Measurements from ENCODE around the gene RBMS3.

GRCh38 chr3:29317659-29318173, 36.8 kb downstream of the RBMS3 start:
- TF ChIP-seq, protein P1, sequence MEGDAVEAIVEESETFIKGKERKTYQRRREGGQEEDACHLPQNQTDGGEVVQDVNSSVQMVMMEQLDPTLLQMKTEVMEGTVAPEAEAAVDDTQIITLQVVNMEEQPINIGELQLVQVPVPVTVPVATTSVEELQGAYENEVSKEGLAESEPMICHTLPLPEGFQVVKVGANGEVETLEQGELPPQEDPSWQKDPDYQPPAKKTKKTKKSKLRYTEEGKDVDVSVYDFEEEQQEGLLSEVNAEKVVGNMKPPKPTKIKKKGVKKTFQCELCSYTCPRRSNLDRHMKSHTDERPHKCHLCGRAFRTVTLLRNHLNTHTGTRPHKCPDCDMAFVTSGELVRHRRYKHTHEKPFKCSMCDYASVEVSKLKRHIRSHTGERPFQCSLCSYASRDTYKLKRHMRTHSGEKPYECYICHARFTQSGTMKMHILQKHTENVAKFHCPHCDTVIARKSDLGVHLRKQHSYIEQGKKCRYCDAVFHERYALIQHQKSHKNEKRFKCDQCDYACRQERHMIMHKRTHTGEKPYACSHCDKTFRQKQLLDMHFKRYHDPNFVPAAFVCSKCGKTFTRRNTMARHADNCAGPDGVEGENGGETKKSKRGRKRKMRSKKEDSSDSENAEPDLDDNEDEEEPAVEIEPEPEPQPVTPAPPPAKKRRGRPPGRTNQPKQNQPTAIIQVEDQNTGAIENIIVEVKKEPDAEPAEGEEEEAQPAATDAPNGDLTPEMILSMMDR (IDR thresholded peaks at IDR 0.05) = no peak
- no peak for TF ChIP-seq EP300 (IDR thresholded peaks at IDR 0.05)
- no peak for TF ChIP-seq POLR2AphosphoS5 (IDR thresholded peaks at IDR 0.05)
- TF ChIP-seq POLR2A (IDR thresholded peaks at IDR 0.05) = no peak

Data from upper lobe of left lung (tissue), 4 donors.